PC-9 (cell line): ENCODE measurements around the gene SARS2. TPM values are rescaled to one million over a fixed set of nuclear protein-coding genes. Genes with fewer than 3 reads are reported as not detected.
A peak's percentile ranks its signal among the peaks of the same experiment; 100 is the strongest.

Experiments used
- BruUV-seq: library from RNA; stranded (reverse); fragments of 400-500 nt; replicated peaks from 2 replicates; lab custom pipeline; 2021; lab: Mats Ljungman, UMichigan
- CTCF ChIA-PET: fragments of 300-600 bp; sonication (Branson Sonifier 250); formaldehyde crosslinking; loops from one replicate; lab custom pipeline; 2022; ENCODE audit warnings: antibody characterized with exemption; lab: Charles Lee
- POLR2A ChIA-PET: fragments of 300-600 bp; sonication (Branson Sonifier 250); formaldehyde crosslinking; loops from one replicate; lab custom pipeline; 2022; ENCODE audit warnings: antibody characterized with exemption; ENCODE audit not compliant: unreplicated experiment; lab: Charles Lee
- DNase-seq, 2 experiments: peaks; one replicate each; pipeline versions ENCODE4 v3.0.0 to v3.0.0-alpha.2; 2015 to 2022; ENCODE audit warnings: mixed read lengths in 1 of 2
- H2AFZ ChIP-seq: fragments of 200-600 bp; sonication (generic); 2 replicates; pipeline ENCODE4 v1.8.1; 2017; ENCODE audit warnings: antibody characterized with exemption
- H3F3A ChIP-seq: fragments of 200-600 bp; sonication (generic); 2 replicates; pipeline ENCODE4 v1.8.1; 2017; ENCODE audit warnings: antibody characterized with exemption, mild to moderate bottlenecking, low read depth; ENCODE audit not compliant: insufficient read depth
- H3K27ac ChIP-seq: fragments of 200-600 bp; sonication (generic); 2 replicates; pipeline ENCODE4 v1.6.1; 2016; ENCODE audit warnings: mixed run types
- H3K27me3 ChIP-seq: fragments of 200-600 bp; sonication (generic); 2 replicates; pipeline ENCODE4 v1.6.1; 2016; ENCODE audit warnings: low read depth, mixed run types; ENCODE audit not compliant: insufficient read depth
- H3K36me3 ChIP-seq: fragments of 200-600 bp; sonication (generic); 2 replicates; pipeline ENCODE4 v1.6.1; 2016; ENCODE audit warnings: low read depth, mixed run types
- H3K4me1 ChIP-seq: fragments of 200-600 bp; sonication (generic); replicated peaks from 2 replicates; pipeline ENCODE4 v1.6.1; 2016; ENCODE audit warnings: mixed run types; ENCODE audit not compliant: insufficient read depth
- H3K4me2 ChIP-seq: fragments of 200-600 bp; sonication (generic); 2 replicates; pipeline ENCODE4 v1.6.1; 2017; ENCODE audit warnings: mixed run types
- H3K4me3 ChIP-seq: fragments of 200-600 bp; sonication (generic); 2 replicates; pipeline ENCODE4 v1.6.1; 2016; ENCODE audit warnings: mixed run types
- H3K79me2 ChIP-seq: fragments of 200-600 bp; sonication (generic); 2 replicates; pipeline ENCODE4 v1.6.1; 2017; ENCODE audit warnings: low read depth, mixed run types
- H3K9me2 ChIP-seq: fragments of 200-600 bp; sonication (generic); 2 replicates; pipeline ENCODE4 v1.8.1; 2017; ENCODE audit warnings: mild to moderate bottlenecking; ENCODE audit not compliant: insufficient read depth
- H3K9me3 ChIP-seq: fragments of 200-600 bp; sonication (generic); 2 replicates; pipeline ENCODE4 v1.8.1; 2016; ENCODE audit warnings: low read depth; ENCODE audit not compliant: insufficient read depth
- H4K20me1 ChIP-seq: fragments of 200-600 bp; sonication (generic); 2 replicates; pipeline ENCODE4 v1.8.1; 2017; ENCODE audit not compliant: insufficient read depth
- CTCF ChIP-seq: fragments of 200-600 bp; sonication (generic); conservative IDR thresholded peaks from 2 replicates; pipeline ENCODE4 v1.6.1; 2017; ENCODE audit warnings: mixed run types, antibody characterized with exemption, mild to moderate bottlenecking, moderate library complexity
- EZH2 ChIP-seq: fragments of 200-600 bp; sonication (generic); IDR thresholded peaks from 2 replicates; pipeline ENCODE4 v1.8.0; 2017; ENCODE audit warnings: antibody characterized with exemption, low read depth
- intact Hi-C: fragments of 100-400 bp; cut with micrococcal nuclease; formaldehyde crosslinking; loops from one replicate; pipeline ENCODE4 v1.10.0; 2022; ENCODE audit not compliant: unreplicated experiment
- total RNA-seq: library from RNA; stranded (reverse); gene quantifications from 2 replicates; pipeline ENCODE4 v1.2.3, GENCODE V29; 2021

Gene SARS2
- total RNA-seq, 1 experiment from 2014 or later, result 33.7 TPM

- Histone ChIP-seq H3K9me3 (no peaks in the 10 kb centered on the region), H3K36me3 (no peaks in the 10 kb centered on the region), H3K79me2 (no peaks in the 10 kb centered on the region), H3K27me3 (no peaks in the 10 kb centered on the region), H3K4me1 (no peaks in the 10 kb centered on the region), H3K4me2 (no peak overlapping the region), H3K4me3 (no peak overlapping the region), H3K9me2 (no peaks in the 10 kb centered on the region), H3K27ac (no peak overlapping the region), H3F3A (peaks cover 8% of the 10 kb centered on the region; the same call in 1 of the 2 replicates), H2AFZ (no peak overlapping the region), H4K20me1 (no peaks in the 10 kb centered on the region)
- no TSS peak for BruUV-seq
- intact Hi-C loops, result no loop called here
- DNase-seq, result no peak
- CTCF ChIA-PET, result interaction anchor here (0.6 kb wide), 1 partner anchor 1138 kb away, joined by 4 read pairs; no protein-coding TSS in a partner anchor
- POLR2A ChIA-PET, result no interaction called here
- no peak for TF ChIP-seq EZH2
- TF ChIP-seq CTCF, result no peak
These were observed 16.6 kb downstream of the SARS2 start for GRCh38 chr19:38913958-38914357.

- no TSS peak for BruUV-seq
- no peak overlapping the region for H2AFZ ChIP-seq
- H3K27ac ChIP-seq, result no peak overlapping the region
- peak in 1 of 2 experiments; percentile 39 for DNase-seq
- no peaks in the 10 kb centered on the region for H3K27me3 ChIP-seq
- no peaks in the 10 kb centered on the region for H3K4me1 ChIP-seq
- POLR2A ChIA-PET, result interaction anchor here (0.6 kb wide), 1 partner anchor 509 kb away, joined by 6 read pairs; no protein-coding TSS in a partner anchor
- no peaks in the 10 kb centered on the region for H4K20me1 ChIP-seq
- CTCF ChIA-PET, result no interaction called here
- H3K9me2 ChIP-seq, result no peaks in the 10 kb centered on the region
- no peak overlapping the region for H3K4me3 ChIP-seq
- H3K79me2 ChIP-seq, result no peaks in the 10 kb centered on the region
- no peaks in the 10 kb centered on the region for H3K9me3 ChIP-seq
- H3K4me2 ChIP-seq, result no peak overlapping the region
- TF ChIP-seq CTCF (no peak), EZH2 (no peak)
- H3K36me3 ChIP-seq, result no peaks in the 10 kb centered on the region
- intact Hi-C loops, result no loop called here
- peaks cover 7% of the 10 kb centered on the region; the same call in 1 of the 2 replicates for H3F3A ChIP-seq
These were observed 17.7 kb downstream of the SARS2 start for GRCh38 chr19:38912600-38913514.

- no peak overlapping the region for H2AFZ ChIP-seq
- no peaks in the 10 kb centered on the region for H3K9me2 ChIP-seq
- no peaks in the 10 kb centered on the region for H3K36me3 ChIP-seq
- H3F3A ChIP-seq, result peaks cover 7% of the 10 kb centered on the region; the same call in 1 of the 2 replicates
- BruUV-seq, result no TSS peak
- H4K20me1 ChIP-seq, result no peaks in the 10 kb centered on the region
- intact Hi-C loops, result no loop called here
- no peak overlapping the region for H3K27ac ChIP-seq
- POLR2A ChIA-PET, result interaction anchor here (0.6 kb wide), 1 partner anchor 12 kb away, joined by 6 read pairs; the partner anchor contains the start of gene NFKBIB
- no peak for TF ChIP-seq EZH2
- TF ChIP-seq CTCF, result no peak
- DNase-seq, result no peak
- CTCF ChIA-PET, result no interaction called here
- H3K4me3 ChIP-seq, result no peak overlapping the region
- H3K4me1 ChIP-seq, result no peaks in the 10 kb centered on the region
- H3K79me2 ChIP-seq, result no peaks in the 10 kb centered on the region
- no peak overlapping the region for H3K4me2 ChIP-seq
- H3K9me3 ChIP-seq, result no peaks in the 10 kb centered on the region
- H3K27me3 ChIP-seq, result no peaks in the 10 kb centered on the region
These were observed 19.1 kb downstream of the SARS2 start for GRCh38 chr19:38911388-38912001.
